ENCODE results near the gene SIRT2. TPM values are rescaled to one million over a fixed set of nuclear protein-coding genes. Genes with fewer than 3 reads are reported as not detected.

The SIRT2 gene
- total and polyA plus RNA-seq, 2 of the 13 experiments (the other 11 are each of a cell fraction or from before 2014, with no cell fraction given), result 22.3 to 26.1 TPM

DNA sequence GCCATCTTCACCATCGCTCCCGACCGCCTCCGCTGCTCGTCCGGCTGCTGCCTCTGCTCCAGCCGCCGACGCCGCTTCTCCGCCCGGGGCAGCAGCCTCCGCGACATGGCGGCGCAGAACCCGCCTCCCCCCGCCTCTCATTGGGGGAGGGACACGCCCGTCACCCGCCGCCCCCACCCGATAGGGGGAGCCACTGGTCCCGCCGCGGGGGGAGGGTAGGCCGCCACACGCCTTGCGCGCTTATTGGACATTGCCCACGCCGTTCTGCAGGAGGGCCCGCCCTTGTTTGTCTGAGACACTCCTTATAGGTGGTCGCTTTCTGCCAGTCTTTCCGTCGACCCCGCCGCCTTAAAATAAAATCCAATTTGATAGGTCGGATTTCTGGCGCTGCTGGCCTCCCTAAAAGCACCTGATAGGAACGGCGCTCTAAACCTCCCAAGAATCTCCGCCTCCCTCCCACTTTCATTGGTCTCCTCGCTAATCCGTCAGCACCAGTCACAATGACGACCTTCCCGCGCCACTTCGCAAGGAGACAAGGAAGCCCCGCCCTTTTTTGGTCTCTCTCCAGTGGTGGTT, 49.5 kb downstream of the SIRT2 start, which contains the start of gene HNRNPL (continued):
- TF ChIP-seq KAT7 (CRISPR knock-in tag; IDR thresholded peaks at IDR 0.05; ENCODE audit: borderline replicate concordance) (peak; percentile 64; the same call in 1 of the 2 replicates), ZNF660 (CRISPR knock-in tag; IDR thresholded peaks at IDR 0.05; ENCODE audit: borderline replicate concordance, low read depth) (no peak), HOXA3 (CRISPR knock-in tag; IDR thresholded peaks at IDR 0.05) (peak; percentile 49; the same call in 1 of the 2 replicates), FOXK2 (IDR thresholded peaks at IDR 0.05) (peak; percentile 64; the same call in 1 of the 2 replicates), TAF1 (CRISPR knock-in tag; IDR thresholded peaks at IDR 0.05) (peak; percentile 74; the same call in 1 of the 2 replicates), NFYC (CRISPR knock-in tag; IDR thresholded peaks at IDR 0.05) (peak; percentile 93), ZC3H13 (CRISPR knock-in tag; IDR thresholded peaks at IDR 0.05) (peak; percentile 11; the same call in 1 of the 2 replicates), KDM3A (CRISPR knock-in tag; IDR thresholded peaks at IDR 0.05; ENCODE audit: low read depth) (0 out of 2 replicates have a peak, but pooled peaks have one; percentile 9), CHD2 (IDR thresholded peaks at IDR 0.05; ENCODE audit: low read depth, low read length) (peak; percentile 87), JUNB (CRISPR knock-in tag; IDR thresholded peaks at IDR 0.05; ENCODE audit: borderline replicate concordance) (no peak), NR2F6 (IDR thresholded peaks at IDR 0.05) (no peak), NR2F6 (CRISPR knock-in tag; IDR thresholded peaks at IDR 0.05) (peak; percentile 7; the same call in 1 of the 2 replicates), KMT2B (CRISPR knock-in tag; IDR thresholded peaks at IDR 0.05) (no peak), PBX2 (CRISPR knock-in tag; IDR thresholded peaks at IDR 0.05) (peak; percentile 92), POLR2AphosphoS5 (IDR thresholded peaks at IDR 0.05; ENCODE audit: low read depth, low read length) (peak; percentile 78), GMEB1 (CRISPR knock-in tag; IDR thresholded peaks at IDR 0.05; ENCODE audit: borderline replicate concordance) (peak; percentile 75), CREB1 (IDR thresholded peaks at IDR 0.05) (peak; percentile 97), CREB1 (CRISPR knock-in tag; IDR thresholded peaks at IDR 0.05) (peak; percentile 98)
- TF ChIP-seq, protein P1, sequence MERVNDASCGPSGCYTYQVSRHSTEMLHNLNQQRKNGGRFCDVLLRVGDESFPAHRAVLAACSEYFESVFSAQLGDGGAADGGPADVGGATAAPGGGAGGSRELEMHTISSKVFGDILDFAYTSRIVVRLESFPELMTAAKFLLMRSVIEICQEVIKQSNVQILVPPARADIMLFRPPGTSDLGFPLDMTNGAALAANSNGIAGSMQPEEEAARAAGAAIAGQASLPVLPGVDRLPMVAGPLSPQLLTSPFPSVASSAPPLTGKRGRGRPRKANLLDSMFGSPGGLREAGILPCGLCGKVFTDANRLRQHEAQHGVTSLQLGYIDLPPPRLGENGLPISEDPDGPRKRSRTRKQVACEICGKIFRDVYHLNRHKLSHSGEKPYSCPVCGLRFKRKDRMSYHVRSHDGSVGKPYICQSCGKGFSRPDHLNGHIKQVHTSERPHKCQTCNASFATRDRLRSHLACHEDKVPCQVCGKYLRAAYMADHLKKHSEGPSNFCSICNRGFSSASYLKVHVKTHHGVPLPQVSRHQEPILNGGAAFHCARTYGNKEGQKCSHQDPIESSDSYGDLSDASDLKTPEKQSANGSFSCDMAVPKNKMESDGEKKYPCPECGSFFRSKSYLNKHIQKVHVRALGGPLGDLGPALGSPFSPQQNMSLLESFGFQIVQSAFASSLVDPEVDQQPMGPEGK (CRISPR knock-in tag; IDR thresholded peaks at IDR 0.05), result peak; percentile 95
- TF ChIP-seq, protein P2, sequence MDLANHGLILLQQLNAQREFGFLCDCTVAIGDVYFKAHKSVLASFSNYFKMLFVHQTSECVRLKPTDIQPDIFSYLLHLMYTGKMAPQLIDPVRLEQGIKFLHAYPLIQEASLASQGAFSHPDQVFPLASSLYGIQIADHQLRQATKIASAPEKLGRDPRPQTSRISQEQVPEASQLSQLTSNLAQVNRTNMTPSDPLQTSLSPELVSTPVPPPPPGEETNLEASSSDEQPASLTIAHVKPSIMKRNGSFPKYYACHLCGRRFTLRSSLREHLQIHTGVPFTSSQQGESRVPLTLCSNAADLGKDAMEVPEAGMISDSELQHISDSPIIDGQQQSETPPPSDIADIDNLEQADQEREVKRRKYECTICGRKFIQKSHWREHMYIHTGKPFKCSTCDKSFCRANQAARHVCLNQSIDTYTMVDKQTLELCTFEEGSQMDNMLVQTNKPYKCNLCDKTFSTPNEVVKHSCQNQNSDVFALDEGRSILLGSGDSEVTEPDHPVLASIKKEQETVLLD (CRISPR knock-in tag; IDR thresholded peaks at IDR 0.05; ENCODE audit: low read depth), result peak; percentile 49; the same call in 1 of the 2 replicates
- TF ChIP-seq, protein P3, sequence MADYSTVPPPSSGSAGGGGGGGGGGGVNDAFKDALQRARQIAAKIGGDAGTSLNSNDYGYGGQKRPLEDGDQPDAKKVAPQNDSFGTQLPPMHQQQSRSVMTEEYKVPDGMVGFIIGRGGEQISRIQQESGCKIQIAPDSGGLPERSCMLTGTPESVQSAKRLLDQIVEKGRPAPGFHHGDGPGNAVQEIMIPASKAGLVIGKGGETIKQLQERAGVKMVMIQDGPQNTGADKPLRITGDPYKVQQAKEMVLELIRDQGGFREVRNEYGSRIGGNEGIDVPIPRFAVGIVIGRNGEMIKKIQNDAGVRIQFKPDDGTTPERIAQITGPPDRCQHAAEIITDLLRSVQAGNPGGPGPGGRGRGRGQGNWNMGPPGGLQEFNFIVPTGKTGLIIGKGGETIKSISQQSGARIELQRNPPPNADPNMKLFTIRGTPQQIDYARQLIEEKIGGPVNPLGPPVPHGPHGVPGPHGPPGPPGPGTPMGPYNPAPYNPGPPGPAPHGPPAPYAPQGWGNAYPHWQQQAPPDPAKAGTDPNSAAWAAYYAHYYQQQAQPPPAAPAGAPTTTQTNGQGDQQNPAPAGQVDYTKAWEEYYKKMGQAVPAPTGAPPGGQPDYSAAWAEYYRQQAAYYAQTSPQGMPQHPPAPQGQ (CRISPR knock-in tag; IDR thresholded peaks at IDR 0.05; ENCODE audit: borderline replicate concordance), result no peak
- TF ChIP-seq, protein P4, sequence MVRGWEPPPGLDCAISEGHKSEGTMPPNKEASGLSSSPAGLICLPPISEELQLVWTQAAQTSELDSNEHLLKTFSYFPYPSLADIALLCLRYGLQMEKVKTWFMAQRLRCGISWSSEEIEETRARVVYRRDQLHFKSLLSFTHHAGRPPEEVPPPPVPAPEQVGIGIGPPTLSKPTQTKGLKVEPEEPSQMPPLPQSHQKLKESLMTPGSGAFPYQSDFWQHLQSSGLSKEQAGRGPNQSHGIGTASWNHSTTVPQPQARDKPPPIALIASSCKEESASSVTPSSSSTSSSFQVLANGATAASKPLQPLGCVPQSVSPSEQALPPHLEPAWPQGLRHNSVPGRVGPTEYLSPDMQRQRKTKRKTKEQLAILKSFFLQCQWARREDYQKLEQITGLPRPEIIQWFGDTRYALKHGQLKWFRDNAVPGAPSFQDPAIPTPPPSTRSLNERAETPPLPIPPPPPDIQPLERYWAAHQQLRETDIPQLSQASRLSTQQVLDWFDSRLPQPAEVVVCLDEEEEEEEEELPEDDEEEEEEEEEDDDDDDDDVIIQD (CRISPR knock-in tag; IDR thresholded peaks at IDR 0.05; ENCODE audit: low read depth), result no peak

All from HepG2 (cell line).